ENCODE measurements around the gene WBP11. TPM values are rescaled to one million over a fixed set of nuclear protein-coding genes. Genes with fewer than 3 reads are reported as not detected.

The WBP11 gene
- total and polyA plus RNA-seq, 2 donors (not counting 3 experiments of a cell fraction or from before 2014, with no cell fraction given), result 11.4 to 77.1 TPM

- Histone ChIP-seq H3K27ac (ENCODE audit: insufficient read depth, low read depth, low read length) (no peak overlapping the region), H3K4me2 (ENCODE audit: insufficient read depth, low read length) (no peak overlapping the region), H3K9me3 (replicated peaks; ENCODE audit: control insufficient read depth, insufficient read depth, low read length) (no peaks in the 10 kb centered on the region), H3K4me3 (replicated peaks in 1 of 3; ENCODE audit: insufficient read depth in 1 of 3, low read depth in 1 of 3, low read length in 3 of 3) (no peak overlapping the region), H3K36me3 (ENCODE audit: control insufficient read depth in 2 of 2, extremely low read depth in 1 of 2, insufficient read depth in 2 of 2, low read length in 2 of 2) (peaks cover 0 to 9% of the 10 kb centered on the region in 2 experiments), H3K9me1 (replicated peaks; ENCODE audit: control insufficient read depth, extremely low read depth, insufficient read depth, low read length) (no peaks in the 10 kb centered on the region), H3K4me1 (ENCODE audit: control insufficient read depth, extremely low read depth, insufficient read depth, low read length) (peaks cover 3% of the 10 kb centered on the region), H3K27me3 (ENCODE audit: control insufficient read depth in 2 of 2, insufficient read depth in 2 of 2, low read length in 2 of 2) (no peaks in the 10 kb centered on the region), H3K79me2 (ENCODE audit: control insufficient read depth, insufficient read depth, low read length) (no peaks in the 10 kb centered on the region), H4K20me1 (replicated peaks; ENCODE audit: control insufficient read depth, extremely low read depth, insufficient read depth, low read length) (no peaks in the 10 kb centered on the region), H3K9ac (replicated peaks; ENCODE audit: extremely low read depth, insufficient read depth, low read length) (no peak overlapping the region), H2AFZ (ENCODE audit: low read depth, low read length) (no peak overlapping the region)
- no TSS peak for BruUV-seq (replicated peaks)
- dilution Hi-C loops (cut with MboI; ENCODE audit: extremely low pct_ligation_motif_present, low sequenced_read_pairs), result no loop called here
- POLR2A ChIA-PET, result interaction anchor here (1.4 kb wide), 1 partner anchor 11 kb away, joined by 4 read pairs; a partner anchor contains a TSS
- DNase-seq (ENCODE audit: low read depth, low spot score), result no peak
- intact Hi-C loops (cut with micrococcal nuclease), result no loop called here
- TF ChIP-seq GATA2 (IDR thresholded peaks at IDR 0.05; ENCODE audit: insufficient read depth, insufficient read length, low read depth, low read length) (no peak), POLR2A (IDR thresholded peaks at IDR 0.05; ENCODE audit: low read depth, low read length) (no peak), CTCF (IDR thresholded peaks at IDR 0.05; ENCODE audit: extremely low read depth in 1 of 2, insufficient read depth in 1 of 2, low read depth in 1 of 2, low read length in 2 of 2) (no peak), POLR2AphosphoS5 (IDR thresholded peaks at IDR 0.05; ENCODE audit: insufficient read depth, low read depth, low read length) (no peak), MAX (IDR thresholded peaks at IDR 0.05; ENCODE audit: insufficient read depth, insufficient read length) (no peak), MYC (IDR thresholded peaks at IDR 0.05; ENCODE audit: low read depth, low read length) (no peak), EZH2 (IDR thresholded peaks at IDR 0.05; ENCODE audit: borderline replicate concordance, low read depth, low read length, severe bottlenecking) (no peak), FOS (IDR thresholded peaks at IDR 0.05; ENCODE audit: borderline replicate concordance, insufficient read depth, low read length) (no peak), JUN (IDR thresholded peaks at IDR 0.05; ENCODE audit: borderline replicate concordance, insufficient read depth, insufficient read length, low read depth) (no peak)
- CTCF ChIA-PET, result interaction anchor here (0.9 to 2.1 kb wide), 3 partner anchors 12 to 25 kb away, joined by 3 to 6 read pairs (median 4); no protein-coding TSS in a partner anchor
- FAIRE-seq, result no peak
These were observed 21.7 kb downstream of the WBP11 start for GRCh38 chr12:14781563-14781962.
